Bronchial epithelial cell (primary cell): Measurements from ENCODE around the gene SKAP2. TPM values are rescaled to one million over a fixed set of nuclear protein-coding genes. Genes with fewer than 3 reads are reported as not detected.

Experiments used
- DNase-seq: peaks from one replicate; pipeline ENCODE4 v3.0.0-alpha.2; 2010; ENCODE audit warnings: low read depth
- FAIRE-seq: peaks from 2 replicates; lab custom pipeline; 2011; peaks lifted over from hg19 to GRCh38; lab: Jason Lieb, UNC
- H3K27me3 ChIP-seq: 2 replicates; pipeline ENCODE4 v1.5.1; 2011; ENCODE audit warnings: low read length; ENCODE audit not compliant: control insufficient read depth, insufficient read depth
- H3K36me3 ChIP-seq: 2 replicates; pipeline ENCODE4 v1.5.1; 2011; ENCODE audit warnings: low read length; ENCODE audit not compliant: control insufficient read depth, insufficient read depth
- H3K4me3 ChIP-seq: 2 replicates; pipeline ENCODE4 v1.5.1; 2011; ENCODE audit warnings: mild to moderate bottlenecking, low read depth, low read length, control low read depth
- CTCF ChIP-seq: IDR thresholded peaks from 2 replicates; pipeline ENCODE4 v1.5.1; 2011; ENCODE audit warnings: mild to moderate bottlenecking, moderate library complexity, low read length, control low read depth, inconsistent platforms; ENCODE audit not compliant: insufficient read depth, severe bottlenecking
- total RNA-seq: library from RNA; depleted of rRNA; stranded (reverse); fragments of >200 nt; gene quantifications from 2 replicates; pipeline ENCODE4 v1.2.1, GENCODE V29; 2014

The SKAP2 gene
- total RNA-seq, 1 donor from 2014 or later = 2.1 TPM

- H3K4me3 ChIP-seq = no peak overlapping the region
- H3K27me3 ChIP-seq = no peaks in the 10 kb centered on the region
- no peak for DNase-seq
- FAIRE-seq = no peak
- TF ChIP-seq CTCF = no peak
- no peaks in the 10 kb centered on the region for H3K36me3 ChIP-seq
These were observed 244.0 kb downstream of the SKAP2 start for GRCh38 chr7:26620352-26620751.

GRCh38 chr7:26619348-26619984, 244.9 kb downstream of the SKAP2 start:
- DNase-seq = no peak
- Histone ChIP-seq H3K36me3 (no peaks in the 10 kb centered on the region), H3K4me3 (no peak overlapping the region), H3K27me3 (no peaks in the 10 kb centered on the region)
- no peak for TF ChIP-seq CTCF
- FAIRE-seq = no peak

GRCh38 chr7:26618898-26619297, 245.5 kb downstream of the SKAP2 start:
- Histone ChIP-seq H3K27me3 (no peaks in the 10 kb centered on the region), H3K36me3 (no peaks in the 10 kb centered on the region), H3K4me3 (no peak overlapping the region)
- FAIRE-seq (no peak), DNase-seq (no peak)
- no peak for TF ChIP-seq CTCF

- Histone ChIP-seq H3K36me3 (no peaks in the 10 kb centered on the region), H3K4me3 (no peak overlapping the region), H3K27me3 (no peaks in the 10 kb centered on the region)
- no peak for DNase-seq
- TF ChIP-seq CTCF = no peak
- FAIRE-seq = peak; percentile 55
These were observed 245.9 kb downstream of the SKAP2 start for GRCh38 chr7:26618449-26618848.

Other genes starting within 250 kb of the SKAP2 start
- gene HOXA1, start 231.4 kb upstream of the SKAP2 start, total RNA-seq = 0.26 TPM in 2 replicates
- not detected in 2 replicates for gene HOXA2, start 238.1 kb upstream of the SKAP2 start, total RNA-seq